ENCODE results near the gene MAP2K2. TPM values are rescaled to one million over a fixed set of nuclear protein-coding genes. Genes with fewer than 3 reads are reported as not detected.
"Not testable (repeated sequence)": the region's sequence is repeated elsewhere in the genome, so short reads cannot be mapped to it uniquely, and the experiment has no call there.

Gene MAP2K2
- total and polyA plus RNA-seq, 4 donors: 63.6 to 181 (median 133) TPM

GRCh38 chr19:4134351-4134750 lies 10.4 kb upstream of the MAP2K2 start:
- no peak for DNase-seq
- ATAC-seq (ENCODE audit: insufficient read depth, low FRiP score): no peak
- TF ChIP-seq, protein P1, sequence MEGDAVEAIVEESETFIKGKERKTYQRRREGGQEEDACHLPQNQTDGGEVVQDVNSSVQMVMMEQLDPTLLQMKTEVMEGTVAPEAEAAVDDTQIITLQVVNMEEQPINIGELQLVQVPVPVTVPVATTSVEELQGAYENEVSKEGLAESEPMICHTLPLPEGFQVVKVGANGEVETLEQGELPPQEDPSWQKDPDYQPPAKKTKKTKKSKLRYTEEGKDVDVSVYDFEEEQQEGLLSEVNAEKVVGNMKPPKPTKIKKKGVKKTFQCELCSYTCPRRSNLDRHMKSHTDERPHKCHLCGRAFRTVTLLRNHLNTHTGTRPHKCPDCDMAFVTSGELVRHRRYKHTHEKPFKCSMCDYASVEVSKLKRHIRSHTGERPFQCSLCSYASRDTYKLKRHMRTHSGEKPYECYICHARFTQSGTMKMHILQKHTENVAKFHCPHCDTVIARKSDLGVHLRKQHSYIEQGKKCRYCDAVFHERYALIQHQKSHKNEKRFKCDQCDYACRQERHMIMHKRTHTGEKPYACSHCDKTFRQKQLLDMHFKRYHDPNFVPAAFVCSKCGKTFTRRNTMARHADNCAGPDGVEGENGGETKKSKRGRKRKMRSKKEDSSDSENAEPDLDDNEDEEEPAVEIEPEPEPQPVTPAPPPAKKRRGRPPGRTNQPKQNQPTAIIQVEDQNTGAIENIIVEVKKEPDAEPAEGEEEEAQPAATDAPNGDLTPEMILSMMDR (IDR thresholded peaks at IDR 0.05; ENCODE audit: control extremely low read depth, extremely low read depth): no peak
- H3K9me3 ChIP-seq (ENCODE audit: control insufficient read depth in 4 of 4, insufficient read depth in 3 of 4, low read length in 3 of 4): peaks cover 0 to 1% (median 0%) of the 10 kb centered on the region in 4 donors
- H3K36me3 ChIP-seq (ENCODE audit: control insufficient read depth in 4 of 4, insufficient read depth in 4 of 4, low read length in 4 of 4): no peaks in the 10 kb centered on the region
- no peak overlapping the region for H3K4me3 ChIP-seq
- WGBS, 2 donors: 36 to 53% methylated on average over 6 of the region's 6 CpGs
- H3K27ac ChIP-seq (ENCODE audit: low read depth in 1 of 2, low read length in 1 of 2): no peak overlapping the region
- H3K4me1 ChIP-seq (ENCODE audit: control insufficient read depth in 5 of 5, insufficient read depth in 5 of 5, low read length in 5 of 5): no peaks in the 10 kb centered on the region
- H3K9ac ChIP-seq (ENCODE audit: insufficient read depth in 1 of 2, low read length in 2 of 2): no peak overlapping the region
- peaks cover 0 to 4% (median 0%) of the 10 kb centered on the region in 3 donors for H3K27me3 ChIP-seq (ENCODE audit: control insufficient read depth in 3 of 3, insufficient read depth in 3 of 3, low read length in 2 of 3)

- TF ChIP-seq, protein P1 (IDR thresholded peaks at IDR 0.05; ENCODE audit: control extremely low read depth, extremely low read depth): no peak
- ATAC-seq (ENCODE audit: insufficient read depth, low FRiP score): no peak
- Histone ChIP-seq H3K9ac (ENCODE audit: insufficient read depth in 1 of 2, low read length in 2 of 2) (no peak overlapping the region), H3K4me3 (no peak overlapping the region), H3K4me1 (ENCODE audit: control insufficient read depth in 5 of 5, insufficient read depth in 5 of 5, low read length in 5 of 5) (no peaks in the 10 kb centered on the region), H3K9me3 (ENCODE audit: control insufficient read depth in 4 of 4, insufficient read depth in 3 of 4, low read length in 3 of 4) (no peaks in the 10 kb centered on the region), H3K27ac (ENCODE audit: low read depth in 1 of 2, low read length in 1 of 2) (no peak overlapping the region), H3K27me3 (ENCODE audit: control insufficient read depth in 3 of 3, insufficient read depth in 3 of 3, low read length in 2 of 3) (peaks cover 0 to 4% (median 0%) of the 10 kb centered on the region in 3 donors), H3K36me3 (ENCODE audit: control insufficient read depth in 4 of 4, insufficient read depth in 4 of 4, low read length in 4 of 4) (no peaks in the 10 kb centered on the region)
- no peak for DNase-seq
- 35 to 46% methylated on average over 8 of the region's 8 CpGs for WGBS, 2 donors
These were observed 7.0 kb upstream of the MAP2K2 start for GRCh38 chr19:4130744-4131438.

DNA sequence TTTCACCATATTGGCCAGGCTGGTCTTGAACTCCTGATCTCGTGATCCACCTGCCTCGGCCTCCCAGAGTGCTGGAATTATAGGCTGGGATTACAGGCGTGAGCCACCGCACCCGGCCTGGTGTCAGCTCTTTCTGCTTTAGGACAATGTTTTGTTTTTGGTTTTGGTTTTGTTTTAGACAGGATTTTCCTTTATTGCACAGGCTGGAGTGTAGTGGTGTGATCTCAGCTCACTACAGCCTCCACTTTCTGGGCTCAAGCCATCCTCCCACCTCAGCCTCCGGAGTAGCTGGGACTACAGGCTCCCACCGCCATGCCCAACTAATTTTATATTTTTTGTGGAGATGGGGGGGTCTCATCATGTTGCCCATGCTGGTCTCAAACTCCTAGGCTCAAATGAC lies 5.1 kb upstream of the MAP2K2 start:
- not testable (repeated sequence) for ATAC-seq (ENCODE audit: insufficient read depth, low FRiP score); H3K9me3 ChIP-seq (ENCODE audit: control insufficient read depth in 4 of 4, insufficient read depth in 3 of 4, low read length in 3 of 4); DNase-seq; H3K27ac ChIP-seq (ENCODE audit: low read depth in 1 of 2, low read length in 1 of 2); H3K36me3 ChIP-seq (ENCODE audit: control insufficient read depth in 4 of 4, insufficient read depth in 4 of 4, low read length in 4 of 4); H3K9ac ChIP-seq (ENCODE audit: insufficient read depth in 1 of 2, low read length in 2 of 2); H3K27me3 ChIP-seq (ENCODE audit: control insufficient read depth in 3 of 3, insufficient read depth in 3 of 3, low read length in 2 of 3); H3K4me3 ChIP-seq; H3K4me1 ChIP-seq (ENCODE audit: control insufficient read depth in 5 of 5, insufficient read depth in 5 of 5, low read length in 5 of 5)
- 90 to 92% methylated on average over 7 of the region's 7 CpGs for WGBS, 2 donors

DNA sequence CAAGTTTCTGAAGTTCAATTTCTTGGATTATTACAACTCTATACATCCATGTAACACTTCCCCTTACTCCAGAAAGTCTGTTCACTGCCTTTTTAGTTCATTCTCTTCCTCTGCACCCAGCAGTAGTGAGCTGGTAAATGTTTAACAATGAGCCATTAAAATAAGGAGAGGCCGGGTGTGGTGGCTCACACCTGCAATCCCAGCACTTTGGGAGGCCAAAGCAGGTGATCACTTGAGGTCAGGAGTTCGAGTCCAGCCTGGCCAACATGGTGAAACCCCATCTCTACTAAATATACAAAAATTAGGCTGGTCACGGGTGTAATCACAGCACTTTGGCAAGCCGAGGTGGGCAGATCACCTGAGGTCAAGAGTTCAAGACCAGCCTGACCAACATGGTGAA lies 3.4 kb upstream of the MAP2K2 start:
- DNase-seq; H3K36me3 ChIP-seq (ENCODE audit: control insufficient read depth in 4 of 4, insufficient read depth in 4 of 4, low read length in 4 of 4); H3K27me3 ChIP-seq (ENCODE audit: control insufficient read depth in 3 of 3, insufficient read depth in 3 of 3, low read length in 2 of 3); H3K9ac ChIP-seq (ENCODE audit: insufficient read depth in 1 of 2, low read length in 2 of 2); H3K9me3 ChIP-seq (ENCODE audit: control insufficient read depth in 4 of 4, insufficient read depth in 3 of 4, low read length in 3 of 4); H3K4me3 ChIP-seq; H3K27ac ChIP-seq (ENCODE audit: low read depth in 1 of 2, low read length in 1 of 2); ATAC-seq (ENCODE audit: insufficient read depth, low FRiP score): not testable (repeated sequence)
- WGBS, 2 donors: 89 to 92% methylated on average over 4 of the region's 4 CpGs
- H3K4me1 ChIP-seq (ENCODE audit: control insufficient read depth in 5 of 5, insufficient read depth in 5 of 5, low read length in 5 of 5): peaks cover 0 to 15% (median 8%) of the 10 kb centered on the region in 5 donors
